Stimulated activated CD8-positive, alpha-beta memory T cell treated with anti-CD3 and anti-CD28 coated beads, Interleukin-12 subunit alpha, Interleukin-12 subunit beta, amount 100 ng/mL, for 24 hours (primary cell): ENCODE measurements around the gene RBM27.
"Not testable (repeated sequence)": the region's sequence is repeated elsewhere in the genome, so short reads cannot be mapped to it uniquely, and the experiment has no call there.

Experiments
- DNase-seq: peaks from one replicate; pipeline ENCODE4 v3.0.0-alpha.2; 2020; ENCODE audit errors: extremely low read depth

RBM27 gene

GRCh38 chr5:146203011-146203871 is at the start of gene RBM27:
RBM27 (plus strand) TSS chr5:146203605; CDS start chr5:146203766, 161 bp downstream.
- DNase-seq: peak; percentile 82

GRCh38 chr5:146158255-146158654 is 45.1 kb upstream of the RBM27 start:
- no peak for DNase-seq

GRCh38 chr5:146164382-146164781 is 39.0 kb upstream of the RBM27 start:
- DNase-seq: no peak

- no peak for DNase-seq
Measured at GRCh38 chr5:146165460-146165859, 37.9 kb upstream of the RBM27 start.

GRCh38 chr5:146165903-146166302 is 37.5 kb upstream of the RBM27 start:
- no peak for DNase-seq

GRCh38 chr5:146169076-146169475 is 34.3 kb upstream of the RBM27 start:
- no peak for DNase-seq

- not testable (repeated sequence) for DNase-seq
Measured at GRCh38 chr5:146173049-146173448, 30.4 kb upstream of the RBM27 start.

- no peak for DNase-seq
Measured at GRCh38 chr5:146173597-146173996, 29.8 kb upstream of the RBM27 start.

- DNase-seq: no peak
Measured at GRCh38 chr5:146176805-146177204, 26.6 kb upstream of the RBM27 start.

GRCh38 chr5:146179696-146180095 is 23.7 kb upstream of the RBM27 start:
- no peak for DNase-seq

- DNase-seq: not testable (repeated sequence)
Measured at GRCh38 chr5:146183403-146183802, 20.0 kb upstream of the RBM27 start.

GRCh38 chr5:146185161-146185560 is 18.2 kb upstream of the RBM27 start:
- DNase-seq: no peak

GRCh38 chr5:146188358-146188757 is 15.0 kb upstream of the RBM27 start:
- no peak for DNase-seq

- no peak for DNase-seq
Measured at GRCh38 chr5:146192571-146193043, 10.8 kb upstream of the RBM27 start.

GRCh38 chr5:146193285-146193684 is 10.1 kb upstream of the RBM27 start:
- DNase-seq: no peak

- not testable (repeated sequence) for DNase-seq
Measured at GRCh38 chr5:146194997-146195396, 8.4 kb upstream of the RBM27 start.

- no peak for DNase-seq
Measured at GRCh38 chr5:146196459-146197048, 6.9 kb upstream of the RBM27 start.

GRCh38 chr5:146199176-146199815 is 4.1 kb upstream of the RBM27 start:
- no peak for DNase-seq

- not testable (repeated sequence) for DNase-seq
Measured at GRCh38 chr5:146201795-146202194, 1.6 kb upstream of the RBM27 start.

- DNase-seq: no peak
Measured at GRCh38 chr5:146203872-146204192, 427 bp downstream of the RBM27 start.

- no peak for DNase-seq
Measured at GRCh38 chr5:146205499-146206202, 2.2 kb downstream of the RBM27 start.

GRCh38 chr5:146206257-146206656 is 2.9 kb downstream of the RBM27 start:
- DNase-seq: no peak
